AG09319 (cell line): ENCODE results near the gene TGFA.

Experiments used
- DNase-seq: peaks from one replicate; pipeline ENCODE4 v3.0.0-alpha.2; 2010; ENCODE audit warnings: low read depth; ENCODE audit errors: extremely low read depth
- TF ChIP-seq, protein P1 (sequence below): IDR thresholded peaks from 2 replicates; pipeline ENCODE4 v1.5.1; 2011; ENCODE audit warnings: low read depth, mild to moderate bottlenecking, inconsistent platforms, low read length, moderate library complexity

Gene TGFA

DNA sequence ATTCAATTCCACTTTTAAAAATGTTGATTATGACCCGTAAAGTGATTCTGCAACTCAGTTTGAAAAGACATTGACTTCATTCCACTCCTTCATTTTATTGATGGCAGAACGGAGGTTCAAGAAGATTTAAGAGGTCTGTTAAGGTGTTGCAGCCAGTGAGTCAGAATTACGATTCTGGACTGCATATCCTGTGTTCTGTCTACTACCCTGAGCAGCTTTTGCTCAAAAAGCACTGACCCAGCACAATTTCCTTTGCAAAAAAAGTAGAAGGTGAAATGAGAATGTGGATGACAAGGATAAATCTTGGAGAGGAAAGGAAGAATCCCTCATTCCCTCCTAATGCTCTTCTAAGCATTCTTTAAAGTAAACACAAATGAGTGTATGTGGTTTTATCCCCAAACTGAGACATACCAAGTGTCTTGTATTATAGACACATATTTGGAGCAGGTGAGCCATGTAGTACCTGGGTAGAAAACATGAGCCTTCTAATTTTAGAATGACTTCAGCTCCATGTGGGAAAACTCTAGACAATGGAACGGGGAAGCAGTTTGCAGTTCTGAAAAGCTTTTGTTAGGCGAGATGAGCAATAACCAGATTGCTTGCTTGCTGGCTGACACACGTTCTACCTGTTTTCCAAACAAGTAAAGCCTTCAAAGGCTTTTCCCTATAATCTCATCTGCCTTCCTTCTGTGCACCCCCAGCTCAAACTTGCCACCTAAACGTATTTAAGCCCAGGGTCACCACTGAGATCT is 44.7 kb downstream of the TGFA start:
- no peak for DNase-seq
- TF ChIP-seq, protein P1, sequence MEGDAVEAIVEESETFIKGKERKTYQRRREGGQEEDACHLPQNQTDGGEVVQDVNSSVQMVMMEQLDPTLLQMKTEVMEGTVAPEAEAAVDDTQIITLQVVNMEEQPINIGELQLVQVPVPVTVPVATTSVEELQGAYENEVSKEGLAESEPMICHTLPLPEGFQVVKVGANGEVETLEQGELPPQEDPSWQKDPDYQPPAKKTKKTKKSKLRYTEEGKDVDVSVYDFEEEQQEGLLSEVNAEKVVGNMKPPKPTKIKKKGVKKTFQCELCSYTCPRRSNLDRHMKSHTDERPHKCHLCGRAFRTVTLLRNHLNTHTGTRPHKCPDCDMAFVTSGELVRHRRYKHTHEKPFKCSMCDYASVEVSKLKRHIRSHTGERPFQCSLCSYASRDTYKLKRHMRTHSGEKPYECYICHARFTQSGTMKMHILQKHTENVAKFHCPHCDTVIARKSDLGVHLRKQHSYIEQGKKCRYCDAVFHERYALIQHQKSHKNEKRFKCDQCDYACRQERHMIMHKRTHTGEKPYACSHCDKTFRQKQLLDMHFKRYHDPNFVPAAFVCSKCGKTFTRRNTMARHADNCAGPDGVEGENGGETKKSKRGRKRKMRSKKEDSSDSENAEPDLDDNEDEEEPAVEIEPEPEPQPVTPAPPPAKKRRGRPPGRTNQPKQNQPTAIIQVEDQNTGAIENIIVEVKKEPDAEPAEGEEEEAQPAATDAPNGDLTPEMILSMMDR, result no peak

DNA sequence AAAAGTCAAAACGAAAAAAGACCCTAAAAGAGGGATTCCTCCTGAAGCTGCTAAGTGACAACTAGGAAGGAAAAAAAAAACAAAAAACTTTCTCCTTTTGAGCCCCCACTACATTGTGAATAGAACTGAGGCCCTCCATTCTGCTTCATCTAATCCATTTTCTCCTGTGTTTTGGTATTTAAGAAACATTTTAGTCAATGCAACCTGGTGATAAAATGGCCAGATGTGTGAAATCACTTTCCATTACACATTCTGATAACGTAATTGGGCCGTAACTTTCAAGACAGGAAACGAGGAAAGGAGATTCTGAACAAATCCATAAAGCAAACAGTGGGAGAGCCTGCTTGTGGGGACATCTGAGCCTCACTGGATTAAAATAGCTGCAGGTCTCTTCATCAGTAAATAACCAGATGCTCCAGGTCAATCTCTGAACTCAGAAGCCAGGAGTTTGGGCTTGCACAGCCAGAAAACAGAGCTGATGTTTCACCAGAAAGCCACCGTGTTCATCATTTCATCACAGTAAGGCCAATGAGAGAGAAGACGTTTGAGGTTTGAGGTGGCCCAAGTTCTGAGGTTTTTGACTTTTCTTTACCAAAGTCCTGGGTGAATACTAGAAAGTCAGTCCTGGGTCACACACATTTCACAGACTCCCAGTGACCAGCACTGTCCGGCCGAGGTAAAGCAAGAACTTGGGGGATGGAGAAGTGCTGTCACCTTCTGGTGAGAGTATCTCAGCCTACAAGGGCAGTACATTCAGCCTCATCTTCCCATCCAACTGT is 47.8 kb downstream of the TGFA start:
- no peak for DNase-seq
- TF ChIP-seq, protein P1, result no peak

GRCh38 chr2:70504750-70505149 is 48.9 kb downstream of the TGFA start:
- TF ChIP-seq, protein P1, result no peak
- no peak for DNase-seq

DNA sequence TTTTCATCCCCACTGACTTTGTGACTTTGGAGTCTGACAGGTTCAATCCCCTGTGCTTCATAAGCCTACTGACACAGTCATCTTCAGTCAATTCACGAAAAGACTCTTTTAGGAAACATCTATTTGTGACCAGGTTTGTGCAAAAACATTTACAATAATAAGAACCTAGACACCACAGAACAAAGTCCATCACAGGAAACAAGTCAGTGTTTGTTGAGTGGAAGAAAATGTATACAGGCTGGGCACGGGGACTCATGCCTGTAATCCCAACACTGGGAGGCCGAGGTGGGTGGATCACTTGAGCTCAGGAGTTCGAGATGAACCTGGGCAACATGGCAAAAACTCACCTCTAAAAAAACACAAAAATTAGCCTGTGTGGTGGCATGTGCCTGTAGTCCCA is 49.7 kb downstream of the TGFA start:
- DNase-seq, result no peak
- TF ChIP-seq, protein P1, result no peak

GRCh38 chr2:70501728-70502127 is 51.9 kb downstream of the TGFA start:
- TF ChIP-seq, protein P1, result no peak
- no peak for DNase-seq

GRCh38 chr2:70501215-70501614 is 52.4 kb downstream of the TGFA start:
- TF ChIP-seq, protein P1, result no peak
- DNase-seq, result no peak

GRCh38 chr2:70499253-70499652 is 54.4 kb downstream of the TGFA start:
- TF ChIP-seq, protein P1, result no peak

More at GRCh38 chr2:70499253-70499652, 54.4 kb downstream of the TGFA start:
- DNase-seq, result no peak
